ENCODE data around the gene ASAP2. TPM values are rescaled to one million over a fixed set of nuclear protein-coding genes. Genes with fewer than 3 reads are reported as not detected.

Gene ASAP2
- polyA plus RNA-seq, 4 donors, result 50.3 to 63.5 (median 58.3) TPM

GRCh38 chr2:9269695-9270360, 63.2 kb downstream of the ASAP2 start:
- DNase-seq (ENCODE audit: low read depth in 4 of 4, low spot score in 3 of 4), result no peak

DNA sequence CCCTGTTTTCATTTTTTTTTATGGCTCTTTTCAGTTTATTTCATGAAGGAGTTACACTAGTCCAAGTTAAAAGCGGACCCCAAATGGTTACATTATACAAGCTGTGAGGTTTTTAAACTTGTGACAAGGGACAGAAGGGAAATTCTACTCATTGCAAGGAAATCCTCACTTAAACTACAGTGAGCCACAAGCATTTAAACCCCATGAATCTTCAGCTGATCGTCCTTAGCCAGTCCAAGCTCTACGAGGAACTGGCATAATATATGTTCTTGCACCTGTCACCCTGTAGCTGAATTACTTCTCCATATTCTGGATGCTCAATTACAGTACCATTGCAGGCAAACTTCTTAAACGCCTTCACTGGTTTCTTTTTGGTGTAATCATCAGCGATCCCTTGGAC, 64.5 kb downstream of the ASAP2 start:
- DNase-seq (ENCODE audit: low read depth in 4 of 4, low spot score in 3 of 4), result no peak

- DNase-seq (ENCODE audit: low read depth in 4 of 4, low spot score in 3 of 4), result no peak
Measured at GRCh38 chr2:9271691-9272090, 65.1 kb downstream of the ASAP2 start.

- no peak for DNase-seq (ENCODE audit: low read depth in 4 of 4, low spot score in 3 of 4)
Measured at GRCh38 chr2:9273486-9274130, 67.0 kb downstream of the ASAP2 start.

DNA sequence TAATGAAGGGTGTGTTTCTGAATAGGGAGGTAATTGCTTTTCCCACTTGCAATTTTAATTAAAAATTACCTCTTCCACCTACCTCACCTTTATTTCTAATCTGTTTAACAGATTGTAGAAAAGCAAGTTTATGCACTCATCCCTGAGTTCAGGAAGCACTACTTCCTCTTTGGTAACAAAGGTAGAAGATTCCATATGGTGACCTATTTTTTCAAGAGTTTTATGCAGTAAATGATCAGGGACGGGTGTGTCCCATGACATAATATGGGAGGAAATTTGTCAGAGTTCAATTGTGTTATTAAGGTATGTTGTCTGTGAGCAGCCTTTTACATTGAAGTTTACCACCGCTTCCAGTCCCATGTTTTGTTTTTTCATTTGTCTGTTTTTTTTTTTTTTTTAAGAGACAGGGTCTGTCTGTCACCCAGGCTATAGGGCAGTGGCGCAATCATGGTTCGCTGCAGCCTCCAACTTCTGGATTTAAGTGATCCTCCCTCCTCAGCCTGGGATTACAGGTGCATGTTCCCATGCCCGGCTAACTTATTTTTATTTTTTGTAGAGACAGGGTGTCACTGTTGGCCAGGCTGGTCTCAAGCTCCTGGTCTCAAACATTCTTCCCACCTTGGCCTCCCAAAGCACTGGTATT, 68.2 kb downstream of the ASAP2 start:
- no peak for DNase-seq (ENCODE audit: low read depth in 4 of 4, low spot score in 3 of 4)

DNA sequence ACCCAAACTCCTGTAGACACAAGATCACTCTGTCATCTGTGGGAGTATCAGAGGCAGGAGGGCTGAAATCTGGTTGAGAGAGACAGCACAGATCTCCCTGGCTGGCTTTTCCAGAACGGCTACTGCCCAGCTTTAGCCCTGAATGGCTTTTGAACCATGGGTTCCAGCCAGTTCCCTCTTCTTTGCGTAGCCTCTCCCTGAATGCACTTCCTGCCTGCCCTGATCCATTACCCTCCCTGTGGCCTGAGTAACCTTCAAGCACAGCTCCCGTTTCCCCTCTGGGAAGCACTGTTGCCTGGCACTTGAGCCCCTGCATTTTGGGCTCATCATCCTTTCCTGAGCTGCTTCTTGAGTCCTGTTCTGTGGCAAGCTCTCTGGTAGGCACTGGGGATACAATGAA, 68.8 kb downstream of the ASAP2 start:
- DNase-seq (ENCODE audit: low read depth in 4 of 4, low spot score in 3 of 4), result no peak

- DNase-seq (ENCODE audit: low read depth in 4 of 4, low spot score in 3 of 4), result no peak
Measured at GRCh38 chr2:9276074-9276473, 69.5 kb downstream of the ASAP2 start.

DNA sequence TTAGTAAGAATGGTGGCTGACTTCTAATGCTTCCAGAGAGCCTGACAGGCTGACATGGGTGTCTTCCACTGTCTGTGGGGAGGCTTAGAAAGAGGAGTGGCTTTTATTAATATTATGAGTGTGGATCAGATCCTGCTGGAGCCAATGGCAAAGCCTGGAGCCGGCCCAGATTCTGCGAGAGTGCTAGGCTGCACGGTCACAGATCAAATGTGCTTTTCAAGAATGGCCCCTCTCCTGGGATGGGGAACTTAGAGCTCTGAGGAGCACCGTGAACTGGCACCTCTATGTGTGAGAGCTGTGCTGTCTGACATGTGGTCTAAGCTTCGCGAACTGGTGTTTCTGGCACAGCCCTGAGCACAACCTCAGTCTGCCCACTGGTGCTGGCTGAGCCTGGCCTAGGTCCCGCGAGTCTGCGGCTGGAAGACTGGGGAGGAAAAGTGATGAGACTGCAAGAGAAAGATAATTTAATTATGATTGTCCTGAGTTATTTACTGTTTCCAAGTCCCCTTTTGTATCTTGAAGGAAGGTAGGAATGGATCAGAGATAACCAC, 70.4 kb downstream of the ASAP2 start:
- no peak for DNase-seq (ENCODE audit: low read depth in 4 of 4, low spot score in 3 of 4)

GRCh38 chr2:9278439-9278838, 71.8 kb downstream of the ASAP2 start:
- DNase-seq (ENCODE audit: low read depth in 4 of 4, low spot score in 3 of 4), result no peak

DNA sequence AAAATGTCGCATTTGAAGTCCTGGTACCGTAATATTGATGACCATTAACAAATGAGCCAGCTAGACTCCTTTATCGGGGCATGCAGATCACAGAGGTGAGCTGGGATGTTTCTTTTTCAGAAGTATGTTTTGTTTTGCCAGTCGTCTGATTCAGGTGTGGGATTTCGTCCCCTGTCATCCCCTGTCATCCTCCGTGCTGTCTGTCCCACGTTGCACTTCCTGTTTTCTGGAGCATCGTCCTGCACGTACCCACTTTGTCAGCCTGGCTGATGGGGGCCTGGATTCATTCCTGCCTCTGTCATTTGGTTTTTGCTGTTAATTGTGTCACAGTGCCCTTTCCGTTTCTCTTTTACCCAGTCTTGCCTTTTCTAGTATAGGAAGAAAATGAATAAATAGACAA, 72.8 kb downstream of the ASAP2 start:
- DNase-seq (ENCODE audit: low read depth in 4 of 4, low spot score in 3 of 4), result no peak

- no peak for DNase-seq (ENCODE audit: low read depth in 4 of 4, low spot score in 3 of 4)
Measured at GRCh38 chr2:9280224-9280623, 73.6 kb downstream of the ASAP2 start.

- no peak for DNase-seq (ENCODE audit: low read depth in 4 of 4, low spot score in 3 of 4)
Measured at GRCh38 chr2:9281145-9281544, 74.5 kb downstream of the ASAP2 start.

DNA sequence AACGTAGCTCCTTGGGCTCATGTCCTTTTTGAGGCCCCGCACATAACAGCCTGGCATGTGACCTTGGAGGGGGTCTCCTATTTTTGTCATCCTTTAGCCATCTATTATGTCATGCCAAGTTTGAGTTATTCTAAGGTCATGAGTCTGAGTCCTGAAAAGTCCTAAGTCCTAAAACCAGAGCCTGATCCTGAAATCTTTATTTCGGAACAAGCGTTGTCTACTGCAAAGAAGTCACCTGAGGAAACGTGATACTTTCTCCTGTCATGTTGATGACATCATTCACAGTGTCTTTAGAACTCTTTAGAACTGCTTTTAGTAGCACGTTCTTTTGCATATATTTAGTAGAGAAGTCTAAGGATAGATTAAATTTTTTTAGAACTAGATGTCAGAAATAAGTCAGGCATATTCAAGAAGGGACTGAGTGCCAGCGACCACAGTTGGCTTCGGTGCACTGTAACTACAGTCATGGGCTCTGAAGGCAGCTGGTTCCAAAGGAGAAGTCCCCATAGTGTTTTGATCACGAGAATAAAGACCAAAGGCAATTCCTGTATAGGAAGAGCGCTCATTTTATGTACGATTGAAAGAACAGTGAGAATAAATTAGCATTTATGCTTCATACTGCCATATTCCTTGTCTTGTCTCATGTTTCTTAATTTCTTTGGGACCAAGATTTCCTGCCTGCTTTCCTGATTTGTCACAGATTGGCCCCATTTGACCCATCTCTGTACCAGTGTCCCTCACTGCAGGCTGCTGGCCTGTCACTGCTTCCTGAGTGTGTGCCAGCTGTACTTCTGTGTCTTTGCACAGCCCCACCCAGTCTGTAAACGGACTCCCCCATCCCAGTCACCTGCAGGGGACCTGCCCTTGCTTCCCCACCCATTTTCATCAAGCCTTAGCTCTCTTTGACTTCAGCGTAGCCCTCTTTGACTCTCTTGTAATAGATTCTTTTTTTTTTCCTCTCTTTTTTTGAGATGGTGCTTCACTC, 75.8 kb downstream of the ASAP2 start:
- DNase-seq (ENCODE audit: low read depth in 4 of 4, low spot score in 3 of 4), result no peak

GRCh38 chr2:9284521-9285297, 78.1 kb downstream of the ASAP2 start:
- no peak for DNase-seq (ENCODE audit: low read depth in 4 of 4, low spot score in 3 of 4)

- no peak for DNase-seq (ENCODE audit: low read depth in 4 of 4, low spot score in 3 of 4)
Measured at GRCh38 chr2:9285385-9285920, 78.8 kb downstream of the ASAP2 start.

DNA sequence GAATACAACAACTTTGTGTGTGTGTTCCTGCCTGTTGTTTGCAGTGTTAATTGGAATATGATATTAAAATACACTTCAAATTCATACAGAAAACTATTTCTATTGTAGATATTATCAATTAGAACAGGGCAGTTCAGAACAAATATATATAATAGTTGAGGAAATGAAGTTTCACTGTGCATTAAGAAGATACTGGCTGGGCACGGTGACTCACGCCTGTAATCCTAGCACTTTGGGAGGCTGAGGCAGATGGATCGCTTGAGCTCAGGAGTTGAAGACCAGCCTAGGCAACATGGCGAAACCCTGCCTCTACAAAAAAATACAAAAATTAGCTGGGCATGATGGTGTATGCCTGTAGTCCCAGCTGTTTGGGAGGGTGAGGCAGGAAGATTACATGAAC, 79.3 kb downstream of the ASAP2 start:
- DNase-seq (ENCODE audit: low read depth in 4 of 4, low spot score in 3 of 4), result no peak

GRCh38 chr2:9286554-9287399, 80.2 kb downstream of the ASAP2 start:
- no peak for DNase-seq (ENCODE audit: low read depth in 4 of 4, low spot score in 3 of 4)

DNA sequence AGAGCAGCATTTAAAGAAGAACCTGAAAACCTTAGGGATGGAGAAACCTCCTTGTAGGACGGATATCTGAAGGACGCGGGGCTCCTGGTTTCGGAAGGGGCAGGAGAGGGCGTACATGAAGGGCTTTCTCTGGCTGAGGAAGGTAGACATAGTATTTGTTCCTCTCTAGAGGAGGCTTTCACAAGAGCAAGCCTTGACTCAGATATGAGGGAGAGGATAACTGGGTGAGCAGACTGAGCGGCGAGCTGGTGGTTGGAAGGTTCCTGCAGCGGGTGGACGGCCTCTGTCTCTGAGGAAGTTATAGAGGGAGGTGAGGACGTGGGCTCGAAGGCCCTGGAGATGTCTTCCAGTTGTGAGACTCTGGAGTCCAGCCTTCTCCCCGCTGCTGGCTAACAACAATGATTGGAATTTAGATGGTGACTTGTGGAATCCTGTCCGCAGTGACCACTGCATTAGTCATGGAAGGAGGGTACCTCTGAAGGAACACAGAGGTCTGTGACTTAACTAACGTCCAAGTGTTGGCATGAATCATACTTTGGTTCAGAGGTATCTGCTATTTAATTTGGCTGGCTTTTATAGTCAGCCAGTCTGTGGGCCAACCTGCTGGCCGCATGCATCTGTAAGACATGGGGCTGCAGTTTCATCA, 80.9 kb downstream of the ASAP2 start:
- no peak for DNase-seq (ENCODE audit: low read depth in 4 of 4, low spot score in 3 of 4)
